PFSK-1 (cell line): Measurements from ENCODE around the gene TLE3.

Source experiments
- FOXP2 ChIP-seq: optimal IDR thresholded peaks from 2 replicates; pipeline ENCODE3; 2011; ENCODE audit warnings: borderline replicate concordance, control low read depth, inconsistent platforms; ENCODE audit not compliant: insufficient read depth; ENCODE audit errors: extremely low read length, extremely low read depth
- POLR2AphosphoS5 ChIP-seq: IDR thresholded peaks from 2 replicates; pipeline ENCODE4 v1.6.1; 2012; ENCODE audit warnings: low read depth, mild to moderate bottlenecking, control low read depth, low read length, moderate library complexity
- SIN3A ChIP-seq: IDR thresholded peaks from 2 replicates; pipeline ENCODE4 v1.6.1; 2012; ENCODE audit warnings: mild to moderate bottlenecking, low read length, moderate library complexity, borderline replicate concordance; ENCODE audit not compliant: insufficient read depth
- TAF1 ChIP-seq: IDR thresholded peaks from 2 replicates; pipeline ENCODE4 v1.6.1; 2012; ENCODE audit warnings: low read length, control low read depth, borderline replicate concordance; ENCODE audit not compliant: insufficient read depth
- TF ChIP-seq, protein P1 (sequence below), 2 experiments: IDR thresholded peaks; 2 replicates each; pipeline versions ENCODE4 v1.6.1 to v1.8.0; 2011 to 2012; ENCODE audit warnings: low read depth in 2 of 2, low read length in 2 of 2, control low read depth in 1 of 2, inconsistent platforms in 1 of 2, mild to moderate bottlenecking in 1 of 2, moderate library complexity in 1 of 2; ENCODE audit not compliant: insufficient read depth in 1 of 2

DNA sequence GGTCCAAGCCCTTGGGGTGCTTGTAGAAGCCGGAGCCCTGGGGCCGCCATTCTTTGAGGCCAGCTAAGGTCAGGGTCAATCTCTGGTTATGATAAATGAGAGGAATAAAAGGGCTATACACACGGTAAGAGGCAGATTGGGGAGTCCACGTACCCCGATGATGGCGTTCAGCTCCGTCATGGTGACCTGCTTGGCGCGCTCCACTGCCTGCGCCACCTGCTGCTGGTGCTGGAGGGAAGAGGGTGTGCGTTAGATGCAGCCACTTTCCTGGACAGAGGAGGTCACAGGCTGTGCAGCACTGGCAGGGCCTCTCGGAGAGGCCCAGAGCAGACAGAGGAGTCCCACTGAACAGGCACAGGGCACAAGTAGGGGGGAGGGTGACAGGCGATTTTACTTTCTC is 23.3 kb downstream of the TLE3 start:
- TF ChIP-seq FOXP2 (no peak), POLR2AphosphoS5 (no peak), SIN3A (no peak), TAF1 (no peak)
- TF ChIP-seq, protein P1, sequence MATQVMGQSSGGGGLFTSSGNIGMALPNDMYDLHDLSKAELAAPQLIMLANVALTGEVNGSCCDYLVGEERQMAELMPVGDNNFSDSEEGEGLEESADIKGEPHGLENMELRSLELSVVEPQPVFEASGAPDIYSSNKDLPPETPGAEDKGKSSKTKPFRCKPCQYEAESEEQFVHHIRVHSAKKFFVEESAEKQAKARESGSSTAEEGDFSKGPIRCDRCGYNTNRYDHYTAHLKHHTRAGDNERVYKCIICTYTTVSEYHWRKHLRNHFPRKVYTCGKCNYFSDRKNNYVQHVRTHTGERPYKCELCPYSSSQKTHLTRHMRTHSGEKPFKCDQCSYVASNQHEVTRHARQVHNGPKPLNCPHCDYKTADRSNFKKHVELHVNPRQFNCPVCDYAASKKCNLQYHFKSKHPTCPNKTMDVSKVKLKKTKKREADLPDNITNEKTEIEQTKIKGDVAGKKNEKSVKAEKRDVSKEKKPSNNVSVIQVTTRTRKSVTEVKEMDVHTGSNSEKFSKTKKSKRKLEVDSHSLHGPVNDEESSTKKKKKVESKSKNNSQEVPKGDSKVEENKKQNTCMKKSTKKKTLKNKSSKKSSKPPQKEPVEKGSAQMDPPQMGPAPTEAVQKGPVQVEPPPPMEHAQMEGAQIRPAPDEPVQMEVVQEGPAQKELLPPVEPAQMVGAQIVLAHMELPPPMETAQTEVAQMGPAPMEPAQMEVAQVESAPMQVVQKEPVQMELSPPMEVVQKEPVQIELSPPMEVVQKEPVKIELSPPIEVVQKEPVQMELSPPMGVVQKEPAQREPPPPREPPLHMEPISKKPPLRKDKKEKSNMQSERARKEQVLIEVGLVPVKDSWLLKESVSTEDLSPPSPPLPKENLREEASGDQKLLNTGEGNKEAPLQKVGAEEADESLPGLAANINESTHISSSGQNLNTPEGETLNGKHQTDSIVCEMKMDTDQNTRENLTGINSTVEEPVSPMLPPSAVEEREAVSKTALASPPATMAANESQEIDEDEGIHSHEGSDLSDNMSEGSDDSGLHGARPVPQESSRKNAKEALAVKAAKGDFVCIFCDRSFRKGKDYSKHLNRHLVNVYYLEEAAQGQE (IDR thresholded peaks at IDR 0.05; ENCODE audit: insufficient read depth in 1 of 2, low read depth in 2 of 2, low read length in 2 of 2), result no peak
